Measurements from ENCODE around the gene CDC42.
A peak's percentile ranks its signal among the peaks of the same experiment; 100 is the strongest.

The CDC42 gene

DNA sequence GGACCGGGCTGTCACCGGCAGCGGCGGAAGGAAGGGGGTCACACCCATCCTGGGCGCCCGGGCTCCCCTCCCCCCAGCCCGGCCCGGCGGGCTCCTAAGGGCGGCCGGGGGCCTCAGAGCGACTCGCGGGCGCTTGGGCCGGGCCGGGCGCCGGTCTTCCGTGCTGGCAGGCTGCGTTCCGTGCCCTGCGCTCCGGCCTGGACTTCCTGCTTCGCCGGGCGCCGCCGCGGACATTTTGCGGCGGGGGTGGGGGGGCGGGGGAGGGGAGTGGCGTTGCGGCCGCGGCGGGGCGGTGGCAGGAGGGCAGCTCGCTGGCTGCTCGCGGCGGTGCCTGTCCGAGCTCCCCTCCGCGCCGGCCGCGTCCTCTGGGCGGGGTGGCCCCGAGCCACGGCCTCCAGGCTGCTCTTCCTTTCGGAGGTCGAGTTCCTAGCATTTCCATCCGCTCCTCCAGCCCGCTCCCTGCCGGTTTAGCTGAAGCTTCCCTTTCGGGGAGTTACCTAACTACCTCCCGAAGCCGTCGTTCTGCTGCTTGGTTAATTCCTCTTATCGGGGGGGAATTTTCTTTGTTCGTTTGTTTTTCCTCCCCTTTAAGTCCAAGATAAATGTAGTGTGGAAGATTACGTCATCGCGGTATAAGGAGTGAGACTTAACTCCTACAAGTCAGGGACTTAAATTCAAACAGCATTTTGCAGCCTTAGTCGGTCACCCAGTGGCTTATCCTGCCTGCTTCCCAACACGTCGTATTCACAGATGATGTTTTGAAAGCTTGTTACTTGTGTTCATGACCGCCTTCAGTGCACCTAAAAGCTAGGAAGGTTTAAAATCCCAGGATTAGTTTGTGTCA, 730 bp downstream of the CDC42 start:
- TF ChIP-seq EZH2phosphoT487 (IDR thresholded peaks at IDR 0.05; ENCODE audit: low read depth), result no peak
- TF ChIP-seq, protein P1, sequence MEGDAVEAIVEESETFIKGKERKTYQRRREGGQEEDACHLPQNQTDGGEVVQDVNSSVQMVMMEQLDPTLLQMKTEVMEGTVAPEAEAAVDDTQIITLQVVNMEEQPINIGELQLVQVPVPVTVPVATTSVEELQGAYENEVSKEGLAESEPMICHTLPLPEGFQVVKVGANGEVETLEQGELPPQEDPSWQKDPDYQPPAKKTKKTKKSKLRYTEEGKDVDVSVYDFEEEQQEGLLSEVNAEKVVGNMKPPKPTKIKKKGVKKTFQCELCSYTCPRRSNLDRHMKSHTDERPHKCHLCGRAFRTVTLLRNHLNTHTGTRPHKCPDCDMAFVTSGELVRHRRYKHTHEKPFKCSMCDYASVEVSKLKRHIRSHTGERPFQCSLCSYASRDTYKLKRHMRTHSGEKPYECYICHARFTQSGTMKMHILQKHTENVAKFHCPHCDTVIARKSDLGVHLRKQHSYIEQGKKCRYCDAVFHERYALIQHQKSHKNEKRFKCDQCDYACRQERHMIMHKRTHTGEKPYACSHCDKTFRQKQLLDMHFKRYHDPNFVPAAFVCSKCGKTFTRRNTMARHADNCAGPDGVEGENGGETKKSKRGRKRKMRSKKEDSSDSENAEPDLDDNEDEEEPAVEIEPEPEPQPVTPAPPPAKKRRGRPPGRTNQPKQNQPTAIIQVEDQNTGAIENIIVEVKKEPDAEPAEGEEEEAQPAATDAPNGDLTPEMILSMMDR (IDR thresholded peaks at IDR 0.05; ENCODE audit: low read depth, low read length), result no peak
- H3K79me2 ChIP-seq (ENCODE audit: low read length), result peaks cover 57% of the 10 kb centered on the region
- peak overlapping the region; percentile 67 for H3K27ac ChIP-seq (ENCODE audit: low read length)
- H2AFZ ChIP-seq (ENCODE audit: low read depth, low read length), result no peak overlapping the region
- H3K9ac ChIP-seq (ENCODE audit: low read length), result peak overlapping the region; percentile 86
- H3K4me2 ChIP-seq (ENCODE audit: low read length), result peak overlapping the region; percentile 95
- H3K9me3 ChIP-seq (ENCODE audit: insufficient read depth, low read length), result no peaks in the 10 kb centered on the region
- peak overlapping the region; percentile 99 for H3K4me3 ChIP-seq (ENCODE audit: low read length)
- peaks cover 47% of the 10 kb centered on the region for H4K20me1 ChIP-seq (ENCODE audit: insufficient read depth, low read length)
- peaks cover 34% of the 10 kb centered on the region for H3K4me1 ChIP-seq (ENCODE audit: low read length)
- H3K36me3 ChIP-seq (replicated peaks; ENCODE audit: low read depth, low read length), result peaks cover 18% of the 10 kb centered on the region
- H3K27me3 ChIP-seq (ENCODE audit: low read depth, low read length), result no peaks in the 10 kb centered on the region

DNA sequence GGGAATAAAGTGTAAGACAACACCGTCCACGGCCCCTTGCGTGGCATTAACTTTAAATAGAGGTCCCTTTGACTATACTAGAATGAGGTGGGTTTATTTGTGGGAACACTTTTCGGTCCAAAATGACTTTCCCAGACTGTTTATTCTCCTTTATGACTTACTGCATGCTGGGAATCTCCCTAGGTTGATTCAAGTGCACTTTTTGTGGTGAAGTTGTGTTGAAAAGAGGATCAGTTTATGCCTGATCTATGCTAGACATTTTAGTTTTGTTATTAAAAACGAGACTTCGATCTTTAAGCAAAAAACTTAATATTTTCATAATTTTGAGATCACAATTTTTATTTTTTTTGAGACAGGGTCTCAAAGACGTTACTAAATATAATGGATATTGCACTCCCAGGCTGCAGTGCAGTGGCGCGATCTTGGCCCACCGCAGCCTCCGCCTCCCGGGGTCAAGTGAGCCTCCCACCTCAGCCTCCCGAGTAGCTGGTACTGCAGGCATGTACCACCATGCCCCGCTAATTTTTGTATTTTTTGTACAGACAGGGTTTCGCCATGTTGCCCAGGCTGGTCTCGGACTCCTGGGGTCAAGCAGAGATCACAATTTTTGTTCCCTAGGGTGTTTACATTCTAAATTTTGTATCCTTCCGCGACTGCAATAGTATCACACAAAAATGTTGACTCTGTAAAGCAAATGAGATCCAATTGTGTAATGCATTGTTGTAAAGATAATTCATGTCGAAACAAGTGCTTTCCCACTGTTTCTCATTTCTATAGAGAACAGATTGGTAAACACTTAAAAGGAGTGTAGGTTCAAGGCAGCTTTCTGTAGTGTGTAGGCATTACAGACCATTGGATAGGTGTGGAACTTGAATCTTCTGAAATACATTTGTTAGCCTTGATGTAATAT, 1.6 kb downstream of the CDC42 start:
- H4K20me1 ChIP-seq (ENCODE audit: insufficient read depth, low read length), result peaks cover 53% of the 10 kb centered on the region
- H3K79me2 ChIP-seq (ENCODE audit: low read length), result peaks cover 65% of the 10 kb centered on the region
- TF ChIP-seq, protein P1 (IDR thresholded peaks at IDR 0.05; ENCODE audit: low read depth, low read length), result no peak
- no peak for TF ChIP-seq EZH2phosphoT487 (IDR thresholded peaks at IDR 0.05; ENCODE audit: low read depth)
- peak overlapping the region; percentile 67 for H3K27ac ChIP-seq (ENCODE audit: low read length)
- H3K36me3 ChIP-seq (replicated peaks; ENCODE audit: low read depth, low read length), result peaks cover 18% of the 10 kb centered on the region
- H3K9me3 ChIP-seq (ENCODE audit: insufficient read depth, low read length), result no peaks in the 10 kb centered on the region
- H3K27me3 ChIP-seq (ENCODE audit: low read depth, low read length), result no peaks in the 10 kb centered on the region
- peak overlapping the region; percentile 86 for H3K9ac ChIP-seq (ENCODE audit: low read length)
- H3K4me1 ChIP-seq (ENCODE audit: low read length), result peaks cover 27% of the 10 kb centered on the region
- H2AFZ ChIP-seq (ENCODE audit: low read depth, low read length), result no peak overlapping the region
- H3K4me2 ChIP-seq (ENCODE audit: low read length), result peak overlapping the region; percentile 95
- H3K4me3 ChIP-seq (ENCODE audit: low read length), result peak overlapping the region; percentile 99

DNA sequence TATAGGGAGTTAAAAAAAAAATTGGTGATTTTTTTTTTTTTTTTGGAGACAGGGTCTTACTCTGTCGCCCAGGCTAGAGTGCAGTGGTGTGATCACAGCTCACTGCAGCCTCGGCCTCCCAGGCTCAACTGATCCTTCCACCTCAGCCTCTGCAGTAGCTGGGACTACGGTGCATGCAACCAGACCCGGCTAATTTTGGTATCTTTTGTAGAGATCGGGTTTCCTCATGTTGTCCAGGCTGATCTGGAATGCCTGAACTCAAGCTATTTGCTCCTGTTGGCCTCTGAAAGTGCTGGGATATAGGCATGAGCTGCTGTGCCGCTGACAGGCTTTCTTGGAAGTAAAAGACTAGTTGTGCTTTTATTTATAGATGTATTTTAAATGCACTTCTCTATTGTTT, 3.0 kb downstream of the CDC42 start:
- Histone ChIP-seq H3K4me2 (ENCODE audit: low read length) (no peak overlapping the region), H3K27ac (ENCODE audit: low read length) (no peak overlapping the region), H3K4me1 (ENCODE audit: low read length) (peaks cover 35% of the 10 kb centered on the region), H3K27me3 (ENCODE audit: low read depth, low read length) (no peaks in the 10 kb centered on the region), H3K9ac (ENCODE audit: low read length) (no peak overlapping the region), H3K79me2 (ENCODE audit: low read length) (peaks cover 79% of the 10 kb centered on the region), H3K36me3 (replicated peaks; ENCODE audit: low read depth, low read length) (peaks cover 18% of the 10 kb centered on the region), H3K4me3 (ENCODE audit: low read length) (no peak overlapping the region), H2AFZ (ENCODE audit: low read depth, low read length) (no peak overlapping the region), H3K9me3 (ENCODE audit: insufficient read depth, low read length) (no peaks in the 10 kb centered on the region), H4K20me1 (ENCODE audit: insufficient read depth, low read length) (peaks cover 66% of the 10 kb centered on the region)
- TF ChIP-seq, protein P1 (IDR thresholded peaks at IDR 0.05; ENCODE audit: low read depth, low read length), result no peak
- TF ChIP-seq EZH2phosphoT487 (IDR thresholded peaks at IDR 0.05; ENCODE audit: low read depth), result no peak

DNA sequence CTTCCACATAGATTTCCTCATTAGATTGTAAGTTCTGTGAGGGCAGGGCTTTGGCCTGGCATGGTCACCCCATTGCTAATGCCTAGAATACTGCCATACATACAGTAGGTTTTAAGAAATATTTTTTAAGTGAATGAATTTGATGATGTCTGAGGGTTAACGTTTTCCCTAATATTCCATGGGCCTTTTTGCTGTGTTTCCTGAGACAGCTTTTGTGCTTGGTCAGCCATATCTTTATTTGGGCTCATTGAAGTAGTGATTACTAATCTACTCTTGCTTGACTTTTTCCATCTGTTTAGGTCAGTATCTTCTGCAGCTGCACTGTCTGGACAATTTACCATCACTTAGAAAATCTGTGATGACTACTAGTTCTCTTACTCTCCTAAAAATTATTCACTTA, 3.5 kb downstream of the CDC42 start:
- Histone ChIP-seq H2AFZ (ENCODE audit: low read depth, low read length) (no peak overlapping the region), H3K36me3 (replicated peaks; ENCODE audit: low read depth, low read length) (peaks cover 18% of the 10 kb centered on the region), H3K4me2 (ENCODE audit: low read length) (peak overlapping the region; percentile 45), H3K9ac (ENCODE audit: low read length) (no peak overlapping the region), H4K20me1 (ENCODE audit: insufficient read depth, low read length) (peaks cover 72% of the 10 kb centered on the region), H3K4me1 (ENCODE audit: low read length) (peaks cover 40% of the 10 kb centered on the region), H3K27ac (ENCODE audit: low read length) (peak overlapping the region; percentile 40), H3K4me3 (ENCODE audit: low read length) (0 out of 2 replicates have a peak overlapping the region, but pooled peaks have one; percentile 16), H3K79me2 (ENCODE audit: low read length) (peaks cover 85% of the 10 kb centered on the region), H3K9me3 (ENCODE audit: insufficient read depth, low read length) (no peaks in the 10 kb centered on the region), H3K27me3 (ENCODE audit: low read depth, low read length) (no peaks in the 10 kb centered on the region)
- no peak for TF ChIP-seq EZH2phosphoT487 (IDR thresholded peaks at IDR 0.05; ENCODE audit: low read depth)
- TF ChIP-seq, protein P1 (IDR thresholded peaks at IDR 0.05; ENCODE audit: low read depth, low read length), result no peak

All from OCI-LY3 (cell line).